ENCODE results near the gene AAMDC. TPM values are rescaled to one million over a fixed set of nuclear protein-coding genes. Genes with fewer than 3 reads are reported as not detected.
"Not testable (repeated sequence)": the region's sequence is repeated elsewhere in the genome, so short reads cannot be mapped to it uniquely, and the experiment has no call there.

Gene AAMDC
- total RNA-seq, 6 experiments from 2014 or later: 10.4 to 19.2 (median 14.5) TPM

DNA sequence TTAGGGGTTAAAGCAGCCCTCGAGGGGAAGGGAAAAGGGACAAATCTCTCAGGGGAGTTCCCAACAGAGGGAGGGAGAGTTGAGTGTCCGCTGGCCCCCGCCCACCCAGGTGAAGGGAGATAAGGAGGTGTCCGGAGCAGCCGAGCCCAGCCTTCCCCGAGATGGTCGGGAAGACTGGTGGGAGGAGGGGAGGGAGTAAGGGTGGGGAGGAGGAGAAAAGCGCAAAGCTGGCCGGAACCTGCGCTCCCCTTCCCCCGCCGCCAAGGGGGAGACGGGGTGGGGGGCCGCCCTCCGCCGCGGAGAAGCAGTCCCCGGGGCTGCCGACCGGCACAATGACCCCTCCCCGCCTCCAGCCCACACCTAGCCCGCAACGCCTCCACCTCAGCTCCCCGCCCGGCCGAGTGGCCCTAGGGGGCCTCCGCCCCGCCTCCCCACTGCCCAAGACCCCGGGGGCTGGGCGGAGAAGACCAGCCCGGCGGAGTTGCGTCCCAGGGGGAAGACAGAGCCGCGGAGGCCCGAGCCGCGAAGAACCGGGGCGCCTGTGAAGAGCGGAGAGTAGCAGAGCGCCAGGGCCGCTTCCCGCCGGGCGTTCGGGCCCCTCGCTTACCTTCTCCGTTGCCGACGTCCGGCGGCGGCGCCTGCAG is 901 bp upstream of the AAMDC start:
- intact Hi-C loops (cut with DNase I): no loop called here
- Histone ChIP-seq H3K4me3 (peak overlapping the region; percentile 88 to 97 (median 97)), H3K4me1 (peaks cover 0 to 24% (median 6%) of the 10 kb centered on the region in 4 donors), H3K9me3 (no peaks in the 10 kb centered on the region), H3K27ac (peak overlapping the region; percentile 85 to 94 (median 91)), H3K27me3 (no peaks in the 10 kb centered on the region), H3K36me3 (no peaks in the 10 kb centered on the region)
- TF ChIP-seq, protein P1, sequence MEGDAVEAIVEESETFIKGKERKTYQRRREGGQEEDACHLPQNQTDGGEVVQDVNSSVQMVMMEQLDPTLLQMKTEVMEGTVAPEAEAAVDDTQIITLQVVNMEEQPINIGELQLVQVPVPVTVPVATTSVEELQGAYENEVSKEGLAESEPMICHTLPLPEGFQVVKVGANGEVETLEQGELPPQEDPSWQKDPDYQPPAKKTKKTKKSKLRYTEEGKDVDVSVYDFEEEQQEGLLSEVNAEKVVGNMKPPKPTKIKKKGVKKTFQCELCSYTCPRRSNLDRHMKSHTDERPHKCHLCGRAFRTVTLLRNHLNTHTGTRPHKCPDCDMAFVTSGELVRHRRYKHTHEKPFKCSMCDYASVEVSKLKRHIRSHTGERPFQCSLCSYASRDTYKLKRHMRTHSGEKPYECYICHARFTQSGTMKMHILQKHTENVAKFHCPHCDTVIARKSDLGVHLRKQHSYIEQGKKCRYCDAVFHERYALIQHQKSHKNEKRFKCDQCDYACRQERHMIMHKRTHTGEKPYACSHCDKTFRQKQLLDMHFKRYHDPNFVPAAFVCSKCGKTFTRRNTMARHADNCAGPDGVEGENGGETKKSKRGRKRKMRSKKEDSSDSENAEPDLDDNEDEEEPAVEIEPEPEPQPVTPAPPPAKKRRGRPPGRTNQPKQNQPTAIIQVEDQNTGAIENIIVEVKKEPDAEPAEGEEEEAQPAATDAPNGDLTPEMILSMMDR (IDR thresholded peaks at IDR 0.05): no peak
- TF ChIP-seq POLR2A (IDR thresholded peaks at IDR 0.05): no peak
- DNase-seq: peak; percentile 55 to 70 (median 65)
- ATAC-seq: peak; percentile 3 to 18 (median 8)
- 0% methylated on average over 11 of the region's 55 CpGs for whole genome bisulfite sequencing (ENCODE audit: insufficient coverage, low coverage, low lambda C conversion rate, missing lambda C conversion rate)

DNA sequence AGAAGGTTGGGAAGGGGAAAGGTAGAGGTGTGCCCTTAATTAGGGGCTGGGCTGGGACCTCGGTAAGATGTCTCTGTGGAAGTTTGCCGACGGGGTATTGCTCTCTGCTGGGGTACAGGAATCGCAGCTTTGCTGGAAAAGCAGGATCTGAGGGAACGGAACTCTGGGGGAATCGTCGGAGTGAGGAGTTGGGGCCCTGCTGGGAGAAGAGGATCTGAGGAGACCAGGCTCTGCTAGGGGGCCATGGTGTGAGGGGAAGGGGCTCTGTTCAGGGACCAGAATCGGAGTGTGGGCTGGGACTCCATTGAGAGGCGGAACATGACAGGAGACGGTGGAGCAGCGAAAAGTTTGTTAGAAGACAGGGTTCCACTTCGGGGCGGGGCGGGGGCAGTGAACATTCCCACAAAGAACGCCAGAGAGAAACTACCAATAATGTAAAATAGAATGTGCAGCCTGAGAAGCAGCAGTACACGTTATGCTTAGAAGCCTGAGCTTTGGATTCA is 456 bp downstream of the AAMDC start:
- TF ChIP-seq, protein P1 (IDR thresholded peaks at IDR 0.05): no peak
- no peak for TF ChIP-seq POLR2A (IDR thresholded peaks at IDR 0.05)
- WGBS (ENCODE audit: insufficient coverage, low coverage, low lambda C conversion rate, missing lambda C conversion rate): under 1% methylated on average over 16 of the region's 16 CpGs
- peak; percentile 31 to 53 (median 49) for DNase-seq

DNA sequence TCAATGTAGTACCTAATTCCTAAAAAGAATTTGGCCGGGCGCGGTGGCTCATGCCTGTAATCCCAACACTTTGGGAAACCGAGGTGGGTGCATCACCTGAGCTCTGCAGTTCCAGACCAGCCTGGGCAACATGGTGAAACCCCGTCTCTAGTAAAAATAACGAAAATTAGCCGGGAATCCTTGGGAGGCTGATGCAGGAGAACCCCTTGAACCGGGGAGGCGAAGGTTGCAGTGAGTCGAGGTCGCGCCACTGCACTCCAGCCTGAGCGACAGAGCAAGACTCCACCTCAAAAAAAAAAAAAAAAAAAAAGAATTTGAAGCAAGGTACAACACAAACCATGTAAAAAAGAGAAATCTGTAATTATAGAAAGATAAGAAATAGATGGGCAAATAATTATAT is 1.2 kb downstream of the AAMDC start:
- peaks cover 0 to 24% (median 6%) of the 10 kb centered on the region in 4 donors for H3K4me1 ChIP-seq

More for the DNA sequence above, 456 bp downstream of the AAMDC start:
- intact Hi-C loops (cut with DNase I): no loop called here
- Histone ChIP-seq H3K27ac (peak overlapping the region; percentile 23 to 66 (median 27)), H3K9me3 (no peaks in the 10 kb centered on the region), H3K27me3 (no peaks in the 10 kb centered on the region), H3K4me1 (peaks cover 0 to 24% (median 6%) of the 10 kb centered on the region in 4 donors), H3K4me3 (peak overlapping the region; percentile 88 to 97 (median 97)), H3K36me3 (no peaks in the 10 kb centered on the region)
- ATAC-seq: peak in 1 of 4 donors; percentile 5

DNA sequence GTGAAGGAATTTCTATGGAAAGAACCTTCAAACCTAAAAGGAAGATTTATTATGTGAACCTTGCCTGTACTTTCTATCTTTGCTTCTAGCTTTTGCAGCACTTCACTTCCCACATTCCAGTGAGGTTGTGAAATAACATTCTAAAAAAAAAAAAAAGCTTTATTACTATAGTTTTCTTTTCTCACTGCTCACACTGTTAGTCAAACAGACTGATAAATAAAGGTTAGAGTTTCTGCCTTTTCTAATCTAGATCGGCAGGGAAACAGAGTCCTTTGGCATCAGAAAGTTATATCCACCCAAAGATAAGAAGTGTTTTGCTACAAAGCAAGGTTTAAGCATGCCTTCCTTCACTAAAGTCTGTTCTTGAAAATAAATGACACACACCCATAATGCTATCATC is 2.8 kb downstream of the AAMDC start:
- H3K4me3 ChIP-seq: no peak overlapping the region
- WGBS (ENCODE audit: insufficient coverage, low coverage, low lambda C conversion rate, missing lambda C conversion rate): 4% methylated on average over 1 of the region's 1 CpG
- H3K27ac ChIP-seq: no peak overlapping the region

More for the DNA sequence above, 1.2 kb downstream of the AAMDC start:
- H3K36me3 ChIP-seq; DNase-seq; H3K9me3 ChIP-seq; intact Hi-C loops (cut with DNase I); H3K4me3 ChIP-seq; H3K27me3 ChIP-seq; H3K27ac ChIP-seq; ATAC-seq: not testable (repeated sequence)
- WGBS (ENCODE audit: insufficient coverage, low coverage, low lambda C conversion rate, missing lambda C conversion rate): 56% methylated on average over 8 of the region's 13 CpGs

DNA sequence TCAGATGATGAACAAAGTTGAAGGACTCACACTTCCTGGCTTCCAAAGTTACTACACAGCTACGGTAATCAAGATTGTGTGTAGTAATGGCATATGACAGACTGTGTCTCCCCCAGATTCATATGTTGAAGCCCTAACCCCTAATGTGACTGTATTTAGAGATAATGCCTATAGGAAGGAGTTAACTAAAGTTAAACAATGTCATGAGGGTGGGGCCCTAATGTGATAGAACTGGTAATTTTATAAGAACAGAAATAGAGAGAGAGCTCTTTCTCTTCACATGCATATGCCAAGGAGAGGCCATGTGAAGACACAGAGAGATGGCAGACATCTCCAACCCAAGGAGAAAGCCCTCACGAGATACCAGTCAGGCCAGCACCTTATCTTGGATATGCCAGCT is 8.0 kb downstream of the AAMDC start:
- Histone ChIP-seq H3K27me3 (no peaks in the 10 kb centered on the region), H3K36me3 (no peaks in the 10 kb centered on the region), H3K27ac (no peak overlapping the region), H3K9me3 (no peaks in the 10 kb centered on the region), H3K4me1 (peaks cover 0 to 3% (median 1%) of the 10 kb centered on the region in 4 donors), H3K4me3 (no peak overlapping the region)
- intact Hi-C loops (cut with DNase I): no loop called here
- 94% methylated on average over 2 of the region's 2 CpGs for WGBS (ENCODE audit: insufficient coverage, low coverage, low lambda C conversion rate, missing lambda C conversion rate)
- TF ChIP-seq, protein P1 (IDR thresholded peaks at IDR 0.05): no peak
- TF ChIP-seq POLR2A (IDR thresholded peaks at IDR 0.05): no peak
- ATAC-seq (no peak), DNase-seq (no peak)

More for the DNA sequence above, 2.8 kb downstream of the AAMDC start:
- no peaks in the 10 kb centered on the region for H3K9me3 ChIP-seq
- ATAC-seq (no peak), DNase-seq (no peak)
- peaks cover 0 to 21% (median 6%) of the 10 kb centered on the region in 4 donors for H3K4me1 ChIP-seq
- no peaks in the 10 kb centered on the region for H3K36me3 ChIP-seq
- TF ChIP-seq, protein P1 (IDR thresholded peaks at IDR 0.05): no peak
- H3K27me3 ChIP-seq: no peaks in the 10 kb centered on the region
- intact Hi-C loops (cut with DNase I): no loop called here

All from right lobe of liver (tissue), 6 donors.